Measurements from ENCODE around the gene KIAA1958. TPM values are rescaled to one million over a fixed set of nuclear protein-coding genes. Genes with fewer than 3 reads are reported as not detected.

KIAA1958 gene
- total RNA-seq, 4 donors from 2014 or later = 10.2 to 18.3 (median 10.6) TPM

GRCh38 chr9:112648624-112649023 is 162.0 kb downstream of the KIAA1958 start:
- H3K9me3 ChIP-seq = peaks cover 6% of the 10 kb centered on the region
- 95% methylated on average over 1 of the region's 1 CpG for WGBS
- no peaks in the 10 kb centered on the region for H3K4me1 ChIP-seq
- no peaks in the 10 kb centered on the region for H3K27me3 ChIP-seq
- TF ChIP-seq EP300 (IDR thresholded peaks at IDR 0.05) = no peak
- TF ChIP-seq POLR2A (IDR thresholded peaks at IDR 0.05) = no peak
- no peak for TF ChIP-seq CTCF (IDR thresholded peaks at IDR 0.05)
- TF ChIP-seq POLR2AphosphoS5 (IDR thresholded peaks at IDR 0.05) = no peak
- H3K36me3 ChIP-seq = no peaks in the 10 kb centered on the region
- H3K4me3 ChIP-seq = no peak overlapping the region
- DNase-seq (ENCODE audit: low spot score in 2 of 2) = no peak
- H3K27ac ChIP-seq = no peak overlapping the region

DNA sequence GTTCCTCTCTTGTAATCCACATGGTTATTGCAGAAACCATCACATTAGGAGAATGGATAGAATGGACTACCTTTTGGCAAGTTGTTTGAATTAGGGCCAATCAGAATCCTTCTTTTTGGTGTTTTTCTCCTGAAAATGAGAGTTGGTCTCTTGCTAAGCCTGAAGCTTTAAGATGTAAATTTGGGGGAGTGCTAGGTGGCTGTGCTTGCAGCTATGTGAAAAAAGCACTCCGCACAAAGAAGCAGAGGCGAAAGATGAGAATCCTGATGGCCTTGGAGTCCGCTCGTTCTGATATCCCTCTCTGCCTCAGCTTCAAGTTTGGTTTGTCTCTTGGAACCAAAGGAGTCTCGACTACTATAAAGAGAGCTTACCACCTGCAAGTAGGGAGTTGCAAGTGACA is 167.7 kb downstream of the KIAA1958 start:
- WGBS = 89% methylated on average over 5 of the region's 5 CpGs
- H3K4me3 ChIP-seq = no peak overlapping the region

DNA sequence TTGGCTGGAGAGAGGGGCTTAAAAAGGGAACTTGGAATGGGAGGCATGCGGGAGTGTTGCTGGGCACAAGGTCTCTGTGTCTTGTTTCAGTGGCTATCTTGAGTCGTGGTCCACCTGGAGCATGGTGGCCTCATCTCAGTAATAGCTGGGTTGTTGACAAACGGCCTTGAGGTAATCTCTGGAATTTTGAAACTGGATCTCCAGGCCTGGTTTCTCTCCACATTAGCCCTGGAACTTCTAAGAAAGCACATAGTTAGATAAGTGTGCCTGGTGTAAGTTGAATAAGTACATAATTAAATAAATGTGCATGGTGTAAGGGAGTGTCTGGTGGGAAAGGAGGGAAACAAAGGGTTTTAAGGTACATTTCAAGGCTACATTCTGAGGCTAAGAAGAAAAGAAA is 169.0 kb downstream of the KIAA1958 start:
- WGBS = 86% methylated on average over 3 of the region's 3 CpGs
- Histone ChIP-seq H3K27me3 (no peaks in the 10 kb centered on the region), H3K4me1 (no peaks in the 10 kb centered on the region), H3K4me3 (no peak overlapping the region), H3K36me3 (peaks cover 4% of the 10 kb centered on the region), H3K27ac (no peak overlapping the region), H3K9me3 (no peaks in the 10 kb centered on the region)
- no peak for DNase-seq (ENCODE audit: low spot score in 2 of 2)
- TF ChIP-seq POLR2A (IDR thresholded peaks at IDR 0.05) (no peak), EP300 (IDR thresholded peaks at IDR 0.05) (no peak), POLR2AphosphoS5 (IDR thresholded peaks at IDR 0.05) (no peak), CTCF (IDR thresholded peaks at IDR 0.05) (no peak)

More for the DNA sequence above, 167.7 kb downstream of the KIAA1958 start:
- Histone ChIP-seq H3K4me1 (no peaks in the 10 kb centered on the region), H3K9me3 (no peaks in the 10 kb centered on the region), H3K36me3 (peaks cover 3% of the 10 kb centered on the region), H3K27me3 (no peaks in the 10 kb centered on the region), H3K27ac (no peak overlapping the region)
- no peak for DNase-seq (ENCODE audit: low spot score in 2 of 2)
- TF ChIP-seq CTCF (IDR thresholded peaks at IDR 0.05) (no peak), POLR2AphosphoS5 (IDR thresholded peaks at IDR 0.05) (no peak), EP300 (IDR thresholded peaks at IDR 0.05) (no peak), POLR2A (IDR thresholded peaks at IDR 0.05) (no peak)

DNA sequence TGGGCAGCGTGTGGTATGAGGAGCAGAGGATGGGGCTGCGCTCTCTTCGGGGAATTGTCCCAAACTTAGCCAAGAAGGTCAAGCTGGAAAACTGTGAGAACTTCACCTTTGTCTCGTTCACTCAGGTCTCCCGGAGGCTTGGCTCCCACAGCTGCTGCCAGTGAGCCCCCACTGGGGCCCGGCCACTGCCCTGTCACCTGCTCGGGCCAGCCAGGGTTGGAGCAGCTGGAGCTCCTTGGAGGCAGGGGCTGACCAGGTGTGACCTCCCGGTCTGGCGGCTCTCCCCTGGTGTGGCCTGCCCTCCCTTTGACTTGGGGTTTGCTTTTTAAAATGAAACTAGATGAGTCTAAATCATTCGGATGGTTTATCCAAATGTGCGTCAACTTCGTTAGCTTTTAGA is 173.3 kb downstream of the KIAA1958 start:
- no peaks in the 10 kb centered on the region for H3K9me3 ChIP-seq
- H3K27ac ChIP-seq = no peak overlapping the region
- H3K27me3 ChIP-seq = no peaks in the 10 kb centered on the region
- peaks cover 4% of the 10 kb centered on the region for H3K36me3 ChIP-seq
- no peak overlapping the region for H3K4me3 ChIP-seq
- WGBS = 93% methylated on average over 7 of the region's 12 CpGs
- no peak for TF ChIP-seq CTCF (IDR thresholded peaks at IDR 0.05)
- no peak for TF ChIP-seq POLR2A (IDR thresholded peaks at IDR 0.05)
- no peak for TF ChIP-seq POLR2AphosphoS5 (IDR thresholded peaks at IDR 0.05)
- H3K4me1 ChIP-seq = no peaks in the 10 kb centered on the region
- no peak for DNase-seq (ENCODE audit: low spot score in 2 of 2)

DNA sequence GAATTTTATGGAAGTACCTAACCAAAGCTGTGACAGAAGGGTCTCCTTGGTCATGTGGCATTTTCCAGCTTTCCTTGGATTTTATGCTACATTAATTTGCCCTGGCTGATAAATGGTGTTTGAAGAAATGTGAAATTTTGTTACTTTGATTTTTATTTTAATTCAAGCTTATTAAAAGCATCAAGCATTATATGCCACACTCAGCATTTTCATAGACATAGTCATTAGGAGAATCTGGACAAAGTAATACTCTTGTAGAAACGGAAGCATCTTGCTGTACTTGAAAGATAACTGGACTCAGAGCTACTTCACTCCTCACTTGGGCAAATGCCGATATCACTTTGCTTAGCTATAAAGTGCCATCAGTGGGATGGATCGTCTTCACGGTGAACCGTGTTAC is 177.1 kb downstream of the KIAA1958 start:
- Histone ChIP-seq H3K27ac (no peak overlapping the region), H3K27me3 (no peaks in the 10 kb centered on the region), H3K4me1 (no peaks in the 10 kb centered on the region), H3K9me3 (no peaks in the 10 kb centered on the region), H3K4me3 (no peak overlapping the region), H3K36me3 (peaks cover 4% of the 10 kb centered on the region)
- TF ChIP-seq POLR2AphosphoS5 (IDR thresholded peaks at IDR 0.05) = no peak
- no peak for DNase-seq (ENCODE audit: low spot score in 2 of 2)
- 88% methylated on average over 5 of the region's 5 CpGs for WGBS

GRCh38 chr9:112664531-112664930 is 177.9 kb downstream of the KIAA1958 start:
- H3K27me3 ChIP-seq = no peaks in the 10 kb centered on the region
- H3K9me3 ChIP-seq = no peaks in the 10 kb centered on the region
- no peaks in the 10 kb centered on the region for H3K36me3 ChIP-seq
- 93% methylated on average over 3 of the region's 3 CpGs for WGBS
- no peak overlapping the region for H3K4me3 ChIP-seq
- no peak overlapping the region for H3K27ac ChIP-seq
- DNase-seq (ENCODE audit: low spot score in 2 of 2) = no peak
- TF ChIP-seq CTCF (IDR thresholded peaks at IDR 0.05) (no peak), EP300 (IDR thresholded peaks at IDR 0.05) (no peak), POLR2AphosphoS5 (IDR thresholded peaks at IDR 0.05) (no peak), POLR2A (IDR thresholded peaks at IDR 0.05) (no peak)
- no peaks in the 10 kb centered on the region for H3K4me1 ChIP-seq

All from suprapubic skin (tissue), 4 donors.